GM19025 (cell line): ENCODE measurements around the gene DPEP1.

Experiments used
- ATAC-seq: cut with Tn5 transposase; IDR thresholded peaks from one replicate; pipeline ENCODE4 v1.9.1; 2021; ENCODE audit warnings: mild to moderate bottlenecking, low read depth, moderate library complexity; ENCODE audit not compliant: unreplicated experiment

Gene DPEP1

GRCh38 chr16:89596061-89596689 lies 17.3 kb upstream of the DPEP1 start:
- ATAC-seq: no peak

- ATAC-seq: no peak
These were observed 16.3 kb upstream of the DPEP1 start for GRCh38 chr16:89596957-89597649.

DNA sequence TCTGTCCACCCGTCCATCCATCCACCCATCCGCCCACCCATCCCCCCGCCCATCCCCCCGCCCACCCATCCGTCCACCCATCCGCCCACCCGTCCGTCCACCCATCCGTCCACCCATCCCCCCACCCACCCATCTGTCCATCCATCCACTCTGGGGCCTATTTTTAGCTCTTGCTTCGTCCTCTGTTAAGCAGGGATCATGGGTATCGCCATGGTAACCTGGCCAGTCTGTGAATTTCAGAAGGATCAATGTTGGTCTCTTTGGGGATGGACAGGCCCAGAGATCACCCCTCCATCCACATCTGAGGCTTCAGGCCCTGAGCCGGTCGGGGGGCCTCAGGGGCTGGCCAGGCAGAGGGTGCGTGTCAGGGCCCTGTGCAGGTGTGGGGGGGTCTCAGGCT lies 15.2 kb upstream of the DPEP1 start:
- no peak for ATAC-seq

DNA sequence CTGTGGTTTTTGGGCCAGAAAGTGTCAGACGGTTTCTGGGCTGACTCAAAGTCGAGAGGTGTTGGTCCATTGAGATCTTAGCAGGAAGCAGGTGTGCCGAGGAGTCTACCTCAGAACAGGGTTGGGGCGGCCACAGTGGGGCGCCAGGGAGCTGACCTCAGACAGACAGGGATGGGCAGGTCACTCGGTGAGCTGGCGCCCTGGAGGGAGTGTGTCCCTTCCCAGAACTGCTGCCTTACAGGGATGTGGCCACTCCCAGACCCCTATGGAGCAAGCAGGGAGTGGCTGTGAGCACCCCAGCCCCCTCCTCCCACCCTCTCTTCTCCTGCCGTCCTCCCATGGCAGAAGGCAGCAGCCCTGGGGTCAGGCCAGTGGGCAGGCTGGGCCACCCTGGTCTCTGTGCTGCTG lies 14.0 kb upstream of the DPEP1 start:
- no peak for ATAC-seq

DNA sequence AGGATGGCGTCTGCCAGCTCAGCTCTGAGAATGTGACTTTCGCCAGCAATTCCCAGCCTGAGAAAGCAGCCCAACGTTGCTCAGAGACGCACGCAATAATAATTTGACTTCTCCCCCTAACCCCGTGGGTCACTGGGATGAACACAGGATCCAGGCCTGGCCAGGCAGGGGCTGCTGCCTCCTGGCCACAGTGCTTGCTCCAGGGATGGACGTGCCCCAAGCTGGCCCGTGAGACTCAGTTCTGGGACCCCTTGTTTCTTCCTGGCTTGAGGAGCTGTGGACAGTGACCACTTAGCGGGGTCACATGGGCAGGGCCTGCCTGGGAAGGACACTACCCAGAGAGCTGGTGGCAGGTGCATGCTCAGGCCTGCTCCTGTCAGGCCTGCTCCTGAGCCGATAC lies 13.5 kb upstream of the DPEP1 start:
- no peak for ATAC-seq

GRCh38 chr16:89600427-89600826 lies 13.0 kb upstream of the DPEP1 start:
- ATAC-seq: no peak

DNA sequence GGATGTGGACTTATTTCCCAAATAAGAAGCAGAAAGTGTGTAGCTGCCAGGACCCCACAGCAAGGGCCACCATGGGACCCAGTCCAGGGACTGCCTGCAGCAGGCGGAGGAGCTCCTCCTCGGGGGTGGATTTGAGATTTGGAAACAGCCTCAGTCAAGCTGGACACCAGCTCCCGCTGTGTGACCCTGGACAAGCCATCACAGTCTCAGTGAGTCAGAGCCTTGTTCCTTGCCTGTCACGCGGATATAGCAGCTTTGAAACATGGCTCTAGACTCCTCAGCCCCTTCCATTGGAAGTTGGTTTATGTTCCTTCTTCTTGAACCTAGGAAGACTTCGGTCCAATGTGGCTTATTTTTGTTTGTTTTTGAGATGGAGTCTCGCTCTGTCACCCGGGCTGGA lies 12.5 kb upstream of the DPEP1 start:
- ATAC-seq: no peak

DNA sequence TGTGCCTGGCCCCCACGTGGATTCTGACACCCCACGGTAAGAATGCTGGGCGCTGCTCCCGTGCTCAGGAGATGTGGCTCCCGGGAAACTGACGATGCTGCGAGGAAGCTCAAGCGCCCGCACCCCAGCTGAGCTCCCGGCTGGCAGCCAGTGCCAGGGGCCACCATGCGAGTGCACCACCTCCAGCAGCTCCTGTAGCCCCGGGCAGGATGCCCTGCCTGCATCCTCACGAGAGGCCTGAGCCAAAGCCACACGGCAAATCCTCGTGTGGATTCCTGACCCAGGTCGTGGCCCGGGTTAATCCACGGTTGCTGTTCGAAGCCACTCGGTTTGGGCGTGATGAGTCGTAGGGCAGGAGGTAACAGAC lies 11.6 kb upstream of the DPEP1 start:
- ATAC-seq: no peak

DNA sequence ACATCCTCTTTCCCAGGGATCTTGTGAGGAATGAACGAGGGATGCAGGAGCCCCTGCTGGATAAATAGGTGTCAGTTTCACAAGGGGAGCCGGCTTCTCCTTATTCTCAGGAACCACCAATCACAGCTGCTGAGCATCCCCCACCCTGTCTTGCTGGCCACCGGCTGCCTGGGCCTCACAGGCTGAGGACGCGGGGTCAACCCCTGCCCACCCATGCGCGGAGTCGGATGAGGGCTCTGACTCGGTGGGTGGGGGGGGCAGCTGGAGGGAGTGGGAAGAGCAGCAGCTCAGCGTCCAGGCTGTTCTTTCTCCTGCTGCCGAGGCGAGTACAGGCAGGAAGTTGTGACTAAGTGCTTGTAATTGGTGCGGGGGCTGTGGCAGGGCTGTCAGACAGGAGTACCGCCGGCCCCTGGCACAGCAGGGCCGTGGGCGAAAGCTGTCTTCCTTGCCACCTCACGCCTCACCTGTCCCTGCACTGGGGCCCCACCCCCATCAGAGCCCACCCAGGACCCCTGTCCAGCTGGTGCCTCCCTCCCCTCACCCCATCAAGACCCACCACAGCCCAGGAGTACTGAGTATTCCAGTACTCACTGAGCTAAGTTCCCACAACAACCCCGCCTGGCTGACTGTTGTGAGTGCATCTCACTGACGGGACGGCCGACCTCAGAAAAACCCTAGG lies 11.0 kb upstream of the DPEP1 start:
- no peak for ATAC-seq

DNA sequence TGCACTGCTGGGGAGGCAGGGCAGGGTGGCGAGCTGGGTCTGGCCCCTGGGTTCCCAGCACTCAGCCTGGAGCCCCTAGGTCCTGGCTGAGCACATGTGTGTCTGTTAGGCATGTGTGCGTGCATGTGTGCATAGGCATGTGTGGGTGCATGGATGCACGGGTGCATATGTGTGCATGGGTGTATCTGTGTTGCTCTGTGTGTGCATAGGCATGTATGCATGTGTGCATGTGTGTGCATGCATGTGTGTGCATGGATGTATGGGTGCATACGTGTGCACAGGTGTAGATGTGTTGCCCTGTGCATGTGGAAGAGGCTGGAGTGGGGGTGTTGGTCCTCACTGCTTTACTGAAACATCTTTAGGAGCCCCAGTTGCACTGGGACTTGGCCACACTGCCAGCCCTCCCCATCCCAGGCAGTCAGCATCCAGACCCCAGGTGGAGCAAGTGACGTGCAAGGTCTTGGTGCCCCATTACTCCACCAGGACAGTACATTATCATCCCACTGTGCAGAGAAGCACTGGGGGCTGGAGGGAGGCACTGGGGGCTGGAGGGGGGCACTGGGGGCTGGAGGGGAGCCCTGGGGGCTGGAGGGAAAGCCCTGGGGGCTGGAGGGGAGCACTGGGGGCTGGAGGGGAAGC lies 10.4 kb upstream of the DPEP1 start:
- no peak for ATAC-seq

DNA sequence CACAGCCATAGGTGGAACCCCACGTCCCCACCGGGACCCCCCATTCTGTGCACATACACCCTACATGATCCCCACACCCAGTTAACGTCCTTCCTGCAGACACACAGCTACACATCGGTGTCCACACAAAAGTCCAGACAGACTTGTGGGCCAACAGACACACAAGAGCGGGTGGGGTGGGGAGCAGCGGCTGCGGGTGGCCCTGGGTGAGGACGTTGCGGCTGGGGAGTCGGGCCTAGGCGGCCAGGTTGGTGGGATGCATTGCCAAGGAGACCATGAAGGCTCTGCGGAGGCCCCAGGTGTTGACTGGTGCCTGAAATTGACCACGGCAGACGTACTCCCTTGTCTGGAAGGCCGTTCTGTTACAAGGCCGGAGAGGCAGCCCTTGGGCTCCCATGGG lies 8.7 kb upstream of the DPEP1 start:
- ATAC-seq: no peak

- no peak for ATAC-seq
These were observed 8.1 kb upstream of the DPEP1 start for GRCh38 chr16:89605186-89605970.

GRCh38 chr16:89606006-89606405 lies 7.4 kb upstream of the DPEP1 start:
- no peak for ATAC-seq

DNA sequence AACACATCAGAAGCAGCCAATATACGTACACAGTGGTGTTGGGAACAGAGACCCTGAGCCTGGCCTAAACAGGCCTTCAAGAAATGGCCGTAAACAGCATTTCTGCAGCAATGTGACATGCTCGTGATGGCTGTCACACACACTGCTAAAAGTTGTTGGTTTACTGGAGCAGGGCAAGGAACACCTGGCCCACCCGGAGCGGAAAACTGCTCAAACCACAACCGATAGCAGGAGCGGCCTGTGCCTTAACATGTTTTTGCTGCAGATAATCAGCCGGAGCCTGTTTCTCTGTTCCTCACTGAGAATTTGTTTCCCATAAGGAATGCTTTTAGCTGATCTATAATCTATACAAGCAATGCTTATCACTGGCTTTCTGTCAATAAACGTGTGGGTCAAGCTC lies 6.0 kb upstream of the DPEP1 start:
- ATAC-seq: no peak

GRCh38 chr16:89607937-89608740 lies 5.3 kb upstream of the DPEP1 start:
- ATAC-seq: no peak

DNA sequence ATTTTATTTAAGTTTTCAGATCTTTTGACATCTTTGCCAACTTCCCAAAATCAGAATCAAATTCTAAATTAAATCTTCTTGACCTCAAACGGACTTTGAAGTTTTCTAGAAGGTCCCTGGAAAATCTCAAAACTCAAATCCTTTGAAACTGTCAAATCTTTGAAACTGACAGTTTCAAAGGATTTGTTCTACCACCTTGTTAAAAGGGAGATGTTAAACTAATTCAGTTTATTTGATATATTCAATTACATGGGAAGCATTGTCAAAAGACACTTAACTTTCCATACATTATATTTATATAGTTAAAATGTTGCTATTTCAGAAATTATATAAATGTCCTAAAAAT lies 3.4 kb upstream of the DPEP1 start:
- no peak for ATAC-seq

DNA sequence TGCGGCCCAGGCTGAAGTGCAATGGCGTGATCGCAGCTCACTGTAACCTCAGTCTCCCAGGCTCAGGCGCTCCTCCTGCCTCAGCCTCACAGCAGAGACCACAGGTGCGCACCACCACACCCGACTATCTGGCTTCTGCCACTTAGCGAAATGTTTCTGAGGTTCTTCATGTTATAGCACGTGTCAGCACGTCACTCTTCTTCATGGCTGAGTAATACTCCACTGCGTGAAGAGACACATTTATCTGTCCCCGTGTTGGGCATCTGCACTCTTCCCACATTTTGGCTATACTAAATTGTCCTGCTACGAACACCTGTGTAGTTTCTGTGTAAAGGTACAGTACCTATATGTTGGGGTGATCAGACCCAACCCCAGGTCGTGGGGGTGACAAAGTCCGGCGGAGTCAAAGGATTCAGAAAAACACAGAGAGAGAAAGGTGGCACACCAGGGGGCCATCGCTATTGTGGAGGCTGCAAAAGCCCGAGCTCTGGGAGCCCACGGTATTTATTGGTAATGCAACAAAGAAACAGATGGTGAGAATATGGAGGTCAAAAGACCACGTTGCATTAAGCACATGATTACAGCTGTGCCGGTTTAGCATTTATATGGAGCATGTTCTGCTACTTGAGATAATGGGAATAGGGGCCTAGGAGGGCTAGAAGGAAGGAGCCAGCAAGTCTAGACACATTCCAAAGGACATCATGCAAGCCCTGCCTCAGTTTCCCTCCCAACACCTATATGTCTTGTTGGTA lies 851 bp upstream of the DPEP1 start:
- no peak for ATAC-seq

DNA sequence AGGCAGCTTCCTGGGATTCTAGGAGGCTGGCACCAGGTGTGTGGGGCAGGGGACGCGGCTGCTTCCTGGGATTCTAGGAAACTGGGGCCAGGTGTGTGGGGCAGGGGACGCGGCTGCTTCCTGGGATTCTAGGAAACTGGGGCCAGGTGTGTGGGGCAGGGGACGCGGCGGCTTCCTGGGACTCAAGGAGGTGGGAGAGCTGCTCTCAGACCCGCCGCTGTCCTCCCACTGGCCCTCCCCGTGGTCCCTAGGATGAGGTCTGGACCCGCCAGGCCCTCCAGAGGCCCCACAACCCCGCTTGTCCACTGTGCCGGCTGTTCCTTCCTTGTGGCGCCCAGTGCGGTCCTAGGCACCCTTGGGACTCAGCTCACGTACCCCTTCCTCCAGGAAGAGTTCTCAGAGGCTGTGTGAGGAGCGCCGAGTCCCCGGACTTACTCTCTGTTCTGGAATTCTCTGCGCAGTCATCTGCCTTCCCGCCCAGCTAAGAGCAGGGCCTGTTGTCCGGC lies 565 bp downstream of the DPEP1 start:
- ATAC-seq: no peak

DNA sequence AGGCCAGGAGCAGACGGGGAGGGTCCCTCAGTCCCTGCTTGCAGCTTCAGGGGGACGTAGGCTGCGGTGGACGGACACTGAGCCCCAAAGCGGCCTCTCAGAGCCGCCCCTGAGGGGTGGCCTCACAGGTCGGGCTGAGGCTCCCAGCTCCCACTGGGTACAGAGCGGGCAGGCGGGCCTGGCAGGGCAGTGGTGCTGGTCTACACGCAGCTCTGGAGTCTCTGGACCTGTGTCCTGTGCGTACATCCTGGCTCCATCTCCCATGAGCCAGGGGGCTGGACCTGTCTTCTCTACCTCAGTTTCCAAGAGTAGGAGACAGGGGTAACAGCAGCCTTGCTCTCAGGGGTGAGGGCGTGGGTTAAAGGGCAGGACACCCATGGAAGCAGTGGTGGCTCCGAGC lies 1.7 kb downstream of the DPEP1 start:
- ATAC-seq: no peak
